AG04450 (cell line): ENCODE results near the gene SMURF2. TPM values are rescaled to one million over a fixed set of nuclear protein-coding genes. Genes with fewer than 3 reads are reported as not detected.
A peak's percentile ranks its signal among the peaks of the same experiment; 100 is the strongest.
"Not testable (repeated sequence)": the region's sequence is repeated elsewhere in the genome, so short reads cannot be mapped to it uniquely, and the experiment has no call there.

Experiments
- CTCF ChIA-PET: fragments of 300-600, 350-600 bp; formaldehyde crosslinking; extraction: SDS; loops from one replicate; lab custom pipeline; 2022; ENCODE audit warnings: antibody characterized with exemption, inconsistent platforms; lab: Charles Lee
- POLR2A ChIA-PET: fragments of 350-600 bp; formaldehyde crosslinking; extraction: SDS; loops from one replicate; lab custom pipeline; 2021; ENCODE audit warnings: antibody characterized with exemption, inconsistent platforms; lab: Yijun Ruan, JAX
- DNase-seq: peaks from one replicate; pipeline ENCODE4 v3.0.0-alpha.2; 2011; ENCODE audit warnings: low read depth, low spot score
- H3K27ac ChIP-seq: one replicate; pipeline ENCODE4 v1.5.1; 2012; ENCODE audit warnings: low read depth, low read length, control low read depth
- H3K27me3 ChIP-seq: one replicate; pipeline ENCODE4 v1.6.0; 2012; ENCODE audit warnings: low read length; ENCODE audit not compliant: control insufficient read depth, insufficient read depth
- H3K4me3 ChIP-seq: 2 replicates; pipeline ENCODE4 v1.5.1; 2011; ENCODE audit warnings: mild to moderate bottlenecking, low read depth, low read length, control low read depth
- H3K9me3 ChIP-seq: 2 replicates; pipeline ENCODE4 v1.5.1; 2012; ENCODE audit warnings: low read length; ENCODE audit not compliant: control insufficient read depth, insufficient read depth
- polyA plus RNA-seq: library from polyadenylated mRNA; depleted of rRNA; stranded (reverse); fragments of >200 nt; gene quantifications from 2 replicates; pipeline ENCODE4 v1.2.3, GENCODE V29; 2011
- TF ChIP-seq, protein P1 (sequence below): IDR thresholded peaks from 2 replicates; pipeline ENCODE4 v1.5.1; 2011; ENCODE audit warnings: low read depth, low read length, control low read depth, inconsistent platforms

The SMURF2 gene
- polyA plus RNA-seq, 1 experiment, result 147 TPM

DNA sequence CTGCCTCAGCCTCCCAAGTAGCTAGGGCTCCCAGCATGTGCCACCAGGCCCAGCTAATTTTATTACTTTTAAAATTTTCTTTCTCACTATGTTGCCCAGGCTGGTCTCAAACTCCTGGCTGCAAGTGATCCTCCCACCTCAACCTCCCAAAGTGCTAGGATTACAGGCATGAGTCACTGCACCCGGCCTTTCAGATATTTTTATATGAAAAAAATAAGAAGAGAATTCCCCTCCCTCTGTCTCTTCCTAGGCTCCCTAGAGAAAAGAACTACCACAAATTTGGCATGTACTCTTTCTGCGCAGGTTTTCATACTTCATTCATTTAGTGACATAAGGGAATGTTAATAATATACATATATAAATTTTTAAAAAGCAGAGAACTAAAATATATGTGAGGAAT, 21.7 kb upstream of the SMURF2 start:
- POLR2A ChIA-PET, result no interaction called here
- TF ChIP-seq, protein P1, sequence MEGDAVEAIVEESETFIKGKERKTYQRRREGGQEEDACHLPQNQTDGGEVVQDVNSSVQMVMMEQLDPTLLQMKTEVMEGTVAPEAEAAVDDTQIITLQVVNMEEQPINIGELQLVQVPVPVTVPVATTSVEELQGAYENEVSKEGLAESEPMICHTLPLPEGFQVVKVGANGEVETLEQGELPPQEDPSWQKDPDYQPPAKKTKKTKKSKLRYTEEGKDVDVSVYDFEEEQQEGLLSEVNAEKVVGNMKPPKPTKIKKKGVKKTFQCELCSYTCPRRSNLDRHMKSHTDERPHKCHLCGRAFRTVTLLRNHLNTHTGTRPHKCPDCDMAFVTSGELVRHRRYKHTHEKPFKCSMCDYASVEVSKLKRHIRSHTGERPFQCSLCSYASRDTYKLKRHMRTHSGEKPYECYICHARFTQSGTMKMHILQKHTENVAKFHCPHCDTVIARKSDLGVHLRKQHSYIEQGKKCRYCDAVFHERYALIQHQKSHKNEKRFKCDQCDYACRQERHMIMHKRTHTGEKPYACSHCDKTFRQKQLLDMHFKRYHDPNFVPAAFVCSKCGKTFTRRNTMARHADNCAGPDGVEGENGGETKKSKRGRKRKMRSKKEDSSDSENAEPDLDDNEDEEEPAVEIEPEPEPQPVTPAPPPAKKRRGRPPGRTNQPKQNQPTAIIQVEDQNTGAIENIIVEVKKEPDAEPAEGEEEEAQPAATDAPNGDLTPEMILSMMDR, result no peak
- DNase-seq, result no peak
- Histone ChIP-seq H3K4me3 (no peak overlapping the region), H3K9me3 (no peaks in the 10 kb centered on the region), H3K27me3 (no peaks in the 10 kb centered on the region), H3K27ac (peak overlapping the region; percentile 92)
- CTCF ChIA-PET, result no interaction called here

DNA sequence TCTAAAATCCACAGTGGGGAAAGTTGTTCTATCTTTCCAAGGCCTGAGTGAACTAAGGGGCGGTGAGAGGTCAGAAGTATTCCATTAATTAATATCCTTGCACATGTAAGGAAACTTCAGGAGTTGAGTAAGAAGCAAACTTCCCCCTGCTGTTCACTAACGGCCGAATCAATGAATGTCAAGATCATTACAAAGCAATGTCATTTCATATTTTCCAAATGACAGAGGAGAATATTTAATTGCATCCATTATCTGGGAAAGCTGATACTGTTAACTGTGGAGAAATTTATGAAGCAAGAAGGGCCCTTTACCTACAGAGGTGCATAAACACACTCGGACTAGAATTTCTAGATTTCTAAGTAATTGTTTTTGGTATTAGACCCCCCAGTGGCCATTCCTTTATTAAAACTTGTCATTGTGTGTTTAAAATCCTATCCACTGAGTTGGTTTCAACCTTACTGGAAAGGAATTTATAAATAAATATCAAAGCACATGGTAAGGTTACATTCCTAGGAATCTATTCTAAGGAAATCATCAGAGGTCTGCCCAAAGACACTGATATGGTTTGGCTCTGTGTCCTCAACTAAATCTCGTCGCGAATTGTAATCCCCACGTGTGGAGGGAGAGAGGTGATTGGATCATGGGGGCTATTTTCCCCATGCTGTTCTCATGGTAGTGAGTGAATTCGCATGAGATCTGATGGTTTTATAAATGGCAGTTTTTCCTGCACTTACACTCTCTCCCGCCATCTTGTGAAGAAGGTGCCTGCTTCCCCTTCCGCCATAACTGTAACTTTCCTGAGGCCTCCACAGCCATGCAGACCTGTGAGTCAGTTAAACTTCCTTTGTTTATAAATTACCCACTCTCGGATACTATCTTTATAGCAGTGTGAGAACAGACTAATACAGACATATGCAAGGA, 20.4 kb upstream of the SMURF2 start:
- POLR2A ChIA-PET, result no interaction called here
- Histone ChIP-seq H3K27me3 (no peaks in the 10 kb centered on the region), H3K9me3 (no peaks in the 10 kb centered on the region), H3K27ac (peak overlapping the region; percentile 92), H3K4me3 (0 out of 2 replicates have a peak overlapping the region, but pooled peaks have one; percentile 0)
- DNase-seq, result peak; percentile 80
- TF ChIP-seq, protein P1, result peak; percentile 28
- CTCF ChIA-PET, result no interaction called here

DNA sequence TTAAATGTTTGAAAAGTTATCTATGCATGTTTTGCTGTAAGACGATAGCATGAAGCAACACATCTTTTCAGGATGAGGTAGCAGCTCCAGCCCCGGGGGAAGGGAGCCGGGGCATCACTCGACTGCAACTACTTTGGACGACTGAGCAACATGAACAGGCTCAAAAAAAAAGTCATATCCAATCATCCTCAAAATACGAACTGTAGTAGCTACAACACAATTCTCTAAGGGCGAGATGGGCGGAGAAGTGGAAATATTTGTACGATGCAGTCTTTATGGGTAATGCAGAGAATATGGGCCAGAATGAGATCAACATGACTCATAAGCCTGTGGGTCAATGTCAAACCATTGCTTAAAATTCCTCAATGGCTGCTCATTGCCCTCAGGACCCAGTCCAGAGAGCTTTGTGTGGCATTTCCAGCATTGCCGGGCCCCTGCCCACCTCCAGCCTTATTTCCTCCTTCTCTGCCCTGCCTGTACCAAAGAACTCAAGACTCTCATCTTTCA, 17.7 kb upstream of the SMURF2 start:
- POLR2A ChIA-PET, result interaction anchor here (0.5 to 3.3 kb wide), 14 partner anchors 9 to 175 kb away, joined by 3 to 20 read pairs (median 5); partner anchors contain the start of genes CEP95, DDX5 and SMURF2
- Histone ChIP-seq H3K4me3 (peak overlapping the region; percentile 48), H3K27ac (peak overlapping the region; percentile 98), H3K27me3 (no peaks in the 10 kb centered on the region), H3K9me3 (no peaks in the 10 kb centered on the region)
- CTCF ChIA-PET, result interaction anchor here (1.2 kb wide), 1 partner anchor 30 kb away, joined by 3 read pairs; no protein-coding TSS in a partner anchor
- TF ChIP-seq, protein P1, result no peak
- peak; percentile 97 for DNase-seq

DNA sequence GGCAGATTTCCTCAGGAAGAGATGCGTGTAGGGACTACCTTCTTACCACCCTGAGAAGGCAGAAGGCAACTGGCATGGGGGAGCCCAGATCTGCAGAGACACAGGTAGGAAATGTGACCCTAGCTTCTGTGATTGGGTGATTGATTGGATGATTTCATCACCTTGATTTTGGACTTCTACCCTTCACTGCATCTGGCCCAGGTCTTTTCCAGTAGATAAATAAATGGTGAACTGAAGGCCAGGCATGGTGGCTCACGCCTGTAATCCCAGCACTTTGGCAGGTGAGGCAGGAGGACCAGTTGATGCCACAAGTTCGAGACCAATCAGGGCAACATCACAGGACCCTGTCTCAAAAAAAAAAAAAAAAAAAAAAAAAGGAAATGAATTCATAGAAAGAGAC, 14.7 kb upstream of the SMURF2 start:
- TF ChIP-seq, protein P1, result no peak
- Histone ChIP-seq H3K9me3 (no peaks in the 10 kb centered on the region), H3K4me3 (no peak overlapping the region), H3K27ac (no peak overlapping the region), H3K27me3 (no peaks in the 10 kb centered on the region)
- CTCF ChIA-PET, result interaction anchor here (1.3 kb wide), 1 partner anchor 99 kb away, joined by 5 read pairs; no protein-coding TSS in a partner anchor
- POLR2A ChIA-PET, result no interaction called here
- DNase-seq, result no peak

DNA sequence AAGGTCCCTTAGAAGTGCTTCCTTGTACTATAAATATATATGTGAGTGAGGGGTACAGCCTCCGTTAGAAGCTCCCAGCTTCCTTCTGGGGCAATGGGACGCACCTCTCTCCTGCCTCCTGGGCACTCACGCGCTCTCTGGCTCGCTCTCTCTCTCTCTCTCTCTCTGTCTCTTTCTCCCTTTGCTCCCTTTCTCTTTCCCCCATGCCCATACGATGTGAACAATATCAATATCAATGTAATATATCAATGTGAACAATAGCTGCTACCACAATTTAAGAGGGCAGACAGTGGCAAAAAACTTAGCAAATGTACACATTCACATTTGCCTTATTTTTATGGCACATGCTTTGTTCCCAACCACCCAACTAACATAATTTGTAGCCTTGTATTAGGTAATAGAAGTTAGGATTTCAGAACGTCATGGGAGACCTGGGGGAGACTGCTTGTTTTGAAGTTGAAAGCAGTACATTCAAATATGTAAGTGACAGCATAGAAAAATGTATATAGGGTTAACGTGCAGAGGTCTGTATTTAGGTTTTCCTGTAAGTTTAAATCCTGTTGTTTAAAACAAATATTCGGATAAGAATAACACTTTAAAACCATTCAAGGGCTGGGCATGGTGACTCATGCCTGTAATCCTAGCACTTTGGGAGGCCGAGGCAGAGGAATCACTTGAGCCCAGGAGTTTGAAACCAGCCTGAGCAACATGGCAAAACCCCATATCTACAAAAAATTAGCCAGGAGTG, 8.9 kb upstream of the SMURF2 start:
- H3K27me3 ChIP-seq, H3K9me3 ChIP-seq, CTCF ChIA-PET, DNase-seq: not testable (repeated sequence)
- 0 out of 2 replicates have a peak overlapping the region, but pooled peaks have one; percentile 13 for H3K4me3 ChIP-seq
- POLR2A ChIA-PET, result interaction anchor here (0.6 to 1.2 kb wide), 3 partner anchors 9 to 38 kb away, joined by 3 to 4 read pairs (median 4); no protein-coding TSS in a partner anchor
- H3K27ac ChIP-seq, result peak overlapping the region; percentile 75

DNA sequence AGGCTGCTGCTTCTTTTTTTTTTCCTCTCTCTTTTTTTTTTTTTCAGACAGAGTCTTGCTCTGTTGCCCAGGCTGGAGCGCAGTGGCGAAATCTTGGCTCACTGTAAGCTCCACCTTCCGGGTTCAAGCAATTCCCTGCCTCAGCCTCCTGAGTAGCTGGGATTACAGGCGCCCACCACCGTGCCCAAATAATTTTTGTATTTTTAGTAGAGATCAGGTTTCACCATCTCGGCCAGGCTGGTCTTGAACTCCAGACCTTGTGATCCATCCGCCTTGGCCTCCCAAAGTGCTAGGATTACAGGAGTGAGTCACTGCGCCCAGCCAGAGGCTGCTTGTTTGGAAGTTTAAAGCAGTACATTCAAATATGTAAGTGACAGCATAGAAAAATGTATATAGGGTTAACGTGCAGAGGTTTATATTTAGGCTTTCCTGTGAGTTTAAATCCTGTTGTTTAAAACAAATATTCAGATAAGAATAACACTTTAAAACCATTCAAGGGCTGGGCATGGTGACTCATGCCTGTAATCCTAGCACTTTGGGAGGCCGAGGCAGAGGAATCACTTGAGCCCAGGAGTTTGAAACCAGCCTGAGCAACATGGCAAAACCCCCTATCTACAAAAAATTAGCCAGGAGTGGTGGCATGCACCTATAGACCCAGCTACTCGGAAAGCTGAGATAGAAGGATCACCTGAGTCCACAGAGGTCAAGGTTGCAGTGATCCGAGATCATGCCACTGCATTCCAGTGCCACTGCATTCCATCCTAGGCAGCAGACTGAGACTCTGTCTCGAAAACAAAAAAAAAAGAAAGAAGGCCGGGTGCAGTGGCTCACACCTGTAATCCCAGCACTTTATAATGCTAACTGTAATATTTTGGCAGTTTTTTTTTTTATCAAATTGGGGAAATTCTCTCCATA, 6.0 kb upstream of the SMURF2 start:
- peak; percentile 84 for DNase-seq
- not testable (repeated sequence) for H3K27me3 ChIP-seq, H3K4me3 ChIP-seq, H3K9me3 ChIP-seq
- ChIA-PET CTCF (interaction anchor here (0.7 kb wide), 1 partner anchor 81 kb away, joined by 3 read pairs; no protein-coding TSS in a partner anchor), POLR2A (interaction anchor here (0.7 kb wide), 1 partner anchor 10 kb away, joined by 3 read pairs; no protein-coding TSS in a partner anchor)
- peak overlapping the region; percentile 66 for H3K27ac ChIP-seq
